Smooth muscle cell (in vitro differentiated cells): Measurements from ENCODE around the gene NKAIN2. TPM values are rescaled to one million over a fixed set of nuclear protein-coding genes. Genes with fewer than 3 reads are reported as not detected.
"Not testable (repeated sequence)": the region's sequence is repeated elsewhere in the genome, so short reads cannot be mapped to it uniquely, and the experiment has no call there.

Source experiments
- DNase-seq: peaks from one replicate; lab custom pipeline; 2025; ENCODE audit not compliant: unreplicated experiment; lab: John Stamatoyannopoulos, UW
- H2AFZ ChIP-seq: fragments of 200-600 bp; sonication (generic); 2 replicates; pipeline ENCODE4 v1.6.0; 2016; ENCODE audit warnings: antibody characterized with exemption, low read depth, mild to moderate bottlenecking
- H3F3A ChIP-seq: fragments of 200-600 bp; sonication (generic); 2 replicates; pipeline ENCODE4 v1.6.0; 2017; ENCODE audit warnings: antibody characterized with exemption, low read depth
- H3K27ac ChIP-seq: fragments of 200-600 bp; sonication (generic); 2 replicates; pipeline ENCODE4 v1.5.1; 2016; ENCODE audit warnings: low read depth, mild to moderate bottlenecking
- H3K27me3 ChIP-seq: fragments of 200-600 bp; sonication (generic); 2 replicates; pipeline ENCODE4 v1.6.1; 2016; ENCODE audit warnings: low read depth, mild to moderate bottlenecking
- H3K36me3 ChIP-seq: fragments of 200-600 bp; sonication (generic); 2 replicates; pipeline ENCODE4 v1.5.1; 2016; ENCODE audit warnings: low read depth
- H3K4me1 ChIP-seq: fragments of 200-600 bp; sonication (generic); 2 replicates; pipeline ENCODE4 v1.5.1; 2016; ENCODE audit warnings: low read depth
- H3K4me2 ChIP-seq: fragments of 200-600 bp; sonication (generic); 2 replicates; pipeline ENCODE4 v1.6.0; 2016; ENCODE audit warnings: mild to moderate bottlenecking
- H3K4me3 ChIP-seq: fragments of 200-600 bp; sonication (generic); 2 replicates; pipeline ENCODE4 v1.5.1; 2016; ENCODE audit warnings: mild to moderate bottlenecking
- H3K79me2 ChIP-seq: fragments of 200-600 bp; sonication (generic); 2 replicates; pipeline ENCODE4 v1.6.0; 2016; ENCODE audit warnings: low read depth, mild to moderate bottlenecking
- H3K9ac ChIP-seq: fragments of 200-600 bp; sonication (generic); 2 replicates; pipeline ENCODE4 v1.6.0; 2016; ENCODE audit warnings: low read depth
- H3K9me3 ChIP-seq: fragments of 200-600 bp; sonication (generic); replicated peaks from 2 replicates; pipeline ENCODE4 v1.5.1; 2016; ENCODE audit warnings: low read depth
- H4K20me1 ChIP-seq: fragments of 200-600 bp; sonication (generic); 2 replicates; pipeline ENCODE4 v1.6.0; 2016; ENCODE audit warnings: low read depth
- CTCF ChIP-seq: fragments of 200-600 bp; sonication (generic); IDR thresholded peaks from 2 replicates; pipeline ENCODE4 v1.5.1; 2017; ENCODE audit warnings: borderline replicate concordance, mild to moderate bottlenecking, antibody characterized with exemption; ENCODE audit not compliant: insufficient read depth, poor library complexity, severe bottlenecking
- WGBS: methylation state at CpG from one replicate; pipeline ENCODE4 v1.1.7; 2016; ENCODE audit warnings: low lambda C conversion rate; 5-methylcytosine and 5-hydroxymethylcytosine counted together
- polyA plus RNA-seq: library from polyadenylated mRNA; unstranded; fragments of >200 nt; fragmentation: Nextera tagmentation; extraction: Ambion mirVana; gene quantifications from 2 replicates; pipeline ENCODE4 v1.2.1, GENCODE V29; 2016
- total RNA-seq: library from RNA; depleted of rRNA; stranded (reverse); fragments of >200 nt; gene quantifications from 2 replicates; pipeline ENCODE4 v1.2.3, GENCODE V29; 2014

Gene NKAIN2
- total and polyA plus RNA-seq, 2 experiments from 2014 or later = 0.09 TPM; not detected in 1

- H3K36me3 ChIP-seq = no peaks in the 10 kb centered on the region
- no peak overlapping the region for H2AFZ ChIP-seq
- no peaks in the 10 kb centered on the region for H3K4me1 ChIP-seq
- H3K4me3 ChIP-seq = no peak overlapping the region
- H3K27ac ChIP-seq = no peak overlapping the region
- H3K27me3 ChIP-seq = no peaks in the 10 kb centered on the region
- no peak overlapping the region for H3K9ac ChIP-seq
- no peak for TF ChIP-seq CTCF
- DNase-seq = no peak
- H3F3A ChIP-seq = no peaks in the 10 kb centered on the region
- WGBS = 90% methylated on average over 4 of the region's 4 CpGs
- H4K20me1 ChIP-seq = no peaks in the 10 kb centered on the region
- H3K9me3 ChIP-seq = no peaks in the 10 kb centered on the region
- H3K79me2 ChIP-seq = no peaks in the 10 kb centered on the region
- no peak overlapping the region for H3K4me2 ChIP-seq
These were observed 890.6 kb downstream of the NKAIN2 start for GRCh38 chr6:124694139-124694705.

- H3K36me3 ChIP-seq = no peaks in the 10 kb centered on the region
- no peaks in the 10 kb centered on the region for H3K4me1 ChIP-seq
- no peak overlapping the region for H3K4me2 ChIP-seq
- TF ChIP-seq CTCF = no peak
- no peak overlapping the region for H3K4me3 ChIP-seq
- no peak overlapping the region for H2AFZ ChIP-seq
- no peaks in the 10 kb centered on the region for H3K27me3 ChIP-seq
- H3K27ac ChIP-seq = no peak overlapping the region
- no peaks in the 10 kb centered on the region for H3K79me2 ChIP-seq
- H3F3A ChIP-seq = no peaks in the 10 kb centered on the region
- H4K20me1 ChIP-seq = no peaks in the 10 kb centered on the region
- no peak for DNase-seq
- H3K9me3 ChIP-seq = no peaks in the 10 kb centered on the region
- WGBS = 96% methylated on average over 2 of the region's 2 CpGs
- H3K9ac ChIP-seq = no peak overlapping the region
These were observed 895.4 kb downstream of the NKAIN2 start for GRCh38 chr6:124699038-124699437.

- no peak overlapping the region for H2AFZ ChIP-seq
- no peak overlapping the region for H3K4me3 ChIP-seq
- H3K4me2 ChIP-seq = no peak overlapping the region
- H3K4me1 ChIP-seq = no peaks in the 10 kb centered on the region
- no peaks in the 10 kb centered on the region for H3K79me2 ChIP-seq
- no peaks in the 10 kb centered on the region for H4K20me1 ChIP-seq
- H3K27ac ChIP-seq = no peak overlapping the region
- H3K9ac ChIP-seq = no peak overlapping the region
- TF ChIP-seq CTCF = no peak
- H3K27me3 ChIP-seq = no peaks in the 10 kb centered on the region
- no peak for DNase-seq
- no peaks in the 10 kb centered on the region for H3F3A ChIP-seq
- H3K36me3 ChIP-seq = no peaks in the 10 kb centered on the region
- WGBS = 63% methylated on average over 2 of the region's 2 CpGs
- H3K9me3 ChIP-seq = no peaks in the 10 kb centered on the region
These were observed 899.9 kb downstream of the NKAIN2 start for GRCh38 chr6:124703541-124703940.

- H3K4me3 ChIP-seq, H3K27ac ChIP-seq, H3K36me3 ChIP-seq, H2AFZ ChIP-seq, H3F3A ChIP-seq, H4K20me1 ChIP-seq, H3K79me2 ChIP-seq, H3K4me2 ChIP-seq, H3K9me3 ChIP-seq, H3K4me1 ChIP-seq, H3K27me3 ChIP-seq, DNase-seq, H3K9ac ChIP-seq: not testable (repeated sequence)
- 80% methylated on average over 17 of the region's 17 CpGs for WGBS
These were observed 908.9 kb downstream of the NKAIN2 start for GRCh38 chr6:124712532-124712931.
